Activated gamma-delta T cell (primary cell): ENCODE data around the gene NEMP2.
"Not testable (repeated sequence)": the region's sequence is repeated elsewhere in the genome, so short reads cannot be mapped to it uniquely, and the experiment has no call there.

Experiments used
- DNase-seq: peaks from one replicate; lab custom pipeline; 2025; lab: John Stamatoyannopoulos, UW

Gene NEMP2

DNA sequence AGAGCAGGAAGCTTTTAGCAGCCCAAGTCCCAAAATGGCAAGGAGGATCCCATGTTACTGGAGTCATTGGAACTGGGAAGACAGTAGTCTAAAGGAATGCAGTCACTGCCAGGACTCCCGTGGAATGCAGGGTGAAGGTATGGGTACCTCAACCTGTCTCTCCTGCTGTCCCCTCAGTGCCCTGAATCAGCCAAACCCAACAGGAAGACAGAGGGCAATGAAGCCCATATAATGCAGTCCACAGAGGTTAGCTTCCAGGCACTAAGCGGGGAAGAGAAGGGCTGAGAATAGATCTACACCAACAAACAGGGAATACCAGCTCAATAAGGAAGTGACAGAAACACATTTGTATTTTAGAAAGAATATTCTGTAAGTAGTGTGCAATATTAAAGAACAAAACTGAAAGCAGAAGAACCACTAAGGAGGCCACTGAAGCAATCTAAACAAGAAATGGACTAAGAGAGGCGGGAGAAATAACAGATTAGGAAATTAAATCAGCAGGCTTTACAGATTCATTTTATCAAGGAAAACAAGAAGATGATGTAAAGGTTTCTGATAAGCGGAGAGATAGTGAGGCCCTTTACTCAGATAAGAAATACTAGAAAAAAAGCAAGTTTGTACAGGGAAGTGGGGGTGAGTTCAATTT lies 8.3 kb downstream of the NEMP2 start:
- DNase-seq = no peak

DNA sequence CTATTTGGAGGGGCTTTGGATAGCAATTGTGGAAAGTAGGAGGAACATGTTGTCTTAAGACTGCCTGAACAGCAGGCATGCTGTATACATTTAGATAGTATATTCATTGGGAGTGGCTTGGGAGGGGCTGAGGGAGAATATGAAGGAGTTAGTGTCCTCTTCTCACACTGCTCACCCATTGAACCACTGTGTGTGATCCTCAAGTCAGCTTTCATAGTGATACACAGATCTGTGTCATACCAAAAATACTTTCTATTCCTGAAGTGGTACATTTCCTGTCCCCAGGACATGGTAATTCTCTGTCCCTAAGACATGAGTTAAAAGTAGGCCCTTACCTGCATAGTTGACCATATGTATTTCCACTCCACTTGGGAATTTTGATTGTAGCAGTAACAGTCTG lies 9.6 kb downstream of the NEMP2 start:
- DNase-seq = no peak

DNA sequence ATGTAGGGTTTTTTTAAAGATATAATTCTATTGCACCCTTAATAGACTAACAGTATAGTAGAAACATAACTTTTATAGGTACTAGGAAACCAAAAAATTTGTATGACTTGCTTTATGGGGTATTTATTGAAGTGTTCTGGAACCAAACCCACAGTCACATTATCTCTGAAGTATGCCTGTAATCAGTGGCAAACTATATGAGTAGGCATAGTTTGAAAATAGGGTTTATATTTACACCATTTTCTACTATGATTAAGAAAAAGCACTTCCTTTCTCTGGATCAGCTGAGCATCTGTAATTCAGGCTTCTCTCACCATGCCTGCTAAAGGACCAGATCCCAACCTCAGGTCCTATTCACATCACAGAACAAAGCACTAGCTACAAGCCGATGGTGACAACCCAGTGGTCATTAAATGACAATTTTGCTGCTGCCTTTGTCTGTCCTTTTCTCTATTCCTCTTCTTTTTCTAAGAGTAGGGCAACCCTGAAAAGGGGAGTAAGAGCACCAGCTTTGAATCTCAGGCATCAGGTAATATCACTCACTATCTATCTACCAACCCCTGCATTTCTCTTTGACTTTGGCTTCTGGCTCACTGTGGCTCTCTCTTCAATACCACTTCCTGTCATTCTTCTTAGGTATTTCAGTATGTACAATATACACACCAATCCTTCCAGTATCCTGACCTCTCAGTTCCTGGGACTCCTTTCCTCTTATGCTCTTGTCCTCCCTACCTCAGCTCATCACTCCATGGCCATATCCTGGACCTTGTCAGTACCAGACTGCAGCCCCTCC lies 14.4 kb downstream of the NEMP2 start:
- DNase-seq = no peak

DNA sequence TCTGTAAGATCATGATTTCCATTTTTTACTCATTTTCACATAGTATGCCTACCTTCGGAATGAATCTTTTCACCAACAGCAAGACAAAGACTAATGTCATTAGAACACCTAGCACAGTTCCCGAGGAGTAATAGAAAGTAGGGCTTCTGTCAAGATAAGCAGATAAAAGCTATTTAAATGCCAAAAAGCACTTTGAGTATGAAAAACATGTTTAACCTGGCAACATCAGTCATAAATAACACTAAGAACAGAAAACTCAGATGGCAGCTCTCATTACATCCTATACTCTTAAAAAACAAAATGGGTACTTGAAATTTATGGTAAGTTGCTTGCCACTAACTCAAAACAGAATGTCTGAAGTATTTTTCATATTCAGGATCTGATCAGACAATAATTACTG lies 17.1 kb downstream of the NEMP2 start:
- no peak for DNase-seq

DNA sequence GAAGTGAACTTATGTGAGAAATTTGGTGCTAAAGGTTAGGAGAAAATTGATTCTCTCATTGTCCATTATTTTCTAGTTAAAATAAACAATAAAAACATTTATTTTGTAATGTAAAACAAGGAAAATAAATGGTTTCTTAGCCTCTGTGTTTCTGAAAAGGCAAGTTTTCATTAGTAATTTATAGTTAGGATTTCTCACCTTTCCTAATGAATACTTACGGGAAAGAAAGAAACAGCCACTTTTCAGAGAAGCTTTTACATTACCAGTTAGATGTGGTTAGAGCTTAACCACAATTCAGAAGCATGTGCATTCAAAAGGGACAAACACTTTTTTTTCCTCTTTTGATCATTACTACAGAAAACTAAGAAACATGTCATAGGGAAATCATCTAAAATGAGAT lies 18.8 kb downstream of the NEMP2 start:
- no peak for DNase-seq

DNA sequence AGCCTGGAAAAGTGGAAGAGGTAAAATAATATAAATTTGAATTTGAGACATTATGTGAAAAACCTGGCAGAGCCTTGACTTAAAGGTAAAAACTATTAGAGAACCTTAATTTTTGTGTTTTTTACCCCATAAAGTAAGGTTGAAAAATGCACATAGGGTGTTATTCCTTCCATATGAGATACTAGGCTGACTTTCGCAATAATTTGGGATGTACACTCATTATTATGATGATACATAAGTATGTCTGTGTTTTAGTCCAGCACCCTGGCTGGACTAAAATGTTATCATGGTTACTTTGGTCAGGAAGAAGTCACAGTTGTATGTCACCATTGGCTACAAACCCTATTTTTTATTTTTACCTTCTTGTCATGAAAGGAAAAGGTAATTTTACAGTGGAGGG lies 19.8 kb downstream of the NEMP2 start:
- no peak for DNase-seq

DNA sequence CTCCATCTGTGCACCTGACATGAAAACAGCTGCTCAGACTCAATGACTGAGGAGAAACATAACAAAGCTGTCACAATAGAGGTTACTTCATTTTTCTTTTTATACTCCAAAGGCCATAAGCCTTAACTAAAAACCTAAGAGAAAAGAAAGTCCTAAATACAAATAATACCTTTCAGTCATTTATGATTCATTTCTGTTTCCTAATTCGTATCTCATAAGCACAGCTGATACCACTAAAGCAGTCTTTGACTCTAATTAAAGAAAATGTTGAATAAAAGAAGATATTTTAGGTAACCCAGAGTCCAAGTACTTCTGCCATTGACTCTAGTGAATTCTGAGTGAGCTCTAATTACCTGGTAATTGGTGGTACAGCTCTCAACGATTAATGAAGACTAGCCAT lies 20.6 kb downstream of the NEMP2 start:
- DNase-seq = no peak

DNA sequence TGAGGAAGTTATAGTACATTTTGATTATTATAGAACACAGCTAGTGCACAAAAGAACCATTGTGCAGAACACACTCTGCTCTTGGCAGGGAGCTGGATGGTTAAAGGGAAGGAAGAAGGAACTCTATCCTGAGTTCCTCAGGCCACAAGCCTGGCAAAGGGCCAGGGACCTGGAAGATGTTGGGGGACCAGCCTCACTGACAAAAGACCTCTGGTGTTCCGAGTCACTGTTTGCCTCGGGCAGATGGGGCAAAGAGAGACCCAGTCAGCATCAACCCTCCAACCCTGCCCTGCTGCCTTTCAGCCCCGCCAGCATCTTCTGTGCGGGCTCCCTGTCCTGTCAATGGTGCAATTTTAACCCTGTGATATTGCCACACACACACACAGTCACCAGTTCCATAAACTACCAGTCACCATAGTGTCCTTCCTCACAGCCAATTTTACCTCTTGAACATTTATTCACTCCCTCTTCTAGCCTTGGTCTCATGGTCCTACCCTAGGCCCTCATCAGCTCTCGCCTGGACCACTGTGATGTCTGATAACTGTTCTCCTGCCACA lies 21.9 kb downstream of the NEMP2 start:
- no peak for DNase-seq

DNA sequence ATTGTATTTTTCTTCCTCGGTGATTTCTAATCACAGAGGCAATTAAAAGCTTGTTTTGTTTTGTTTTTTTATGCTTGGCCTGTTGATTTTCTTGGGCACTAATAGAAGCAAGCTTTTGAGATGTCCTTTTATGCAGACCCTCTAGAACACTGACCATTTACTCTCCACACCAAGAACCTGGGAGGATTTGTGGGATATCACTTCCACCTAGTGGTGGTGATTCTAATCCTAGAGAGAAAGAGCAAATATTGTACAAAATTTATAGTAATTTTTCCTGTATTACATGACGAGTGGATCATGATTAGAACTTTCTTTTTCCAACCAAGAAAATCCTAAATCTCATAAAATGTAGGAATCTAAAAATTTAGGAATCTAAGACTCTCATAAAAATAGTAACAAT lies 23.4 kb downstream of the NEMP2 start:
- no peak for DNase-seq

DNA sequence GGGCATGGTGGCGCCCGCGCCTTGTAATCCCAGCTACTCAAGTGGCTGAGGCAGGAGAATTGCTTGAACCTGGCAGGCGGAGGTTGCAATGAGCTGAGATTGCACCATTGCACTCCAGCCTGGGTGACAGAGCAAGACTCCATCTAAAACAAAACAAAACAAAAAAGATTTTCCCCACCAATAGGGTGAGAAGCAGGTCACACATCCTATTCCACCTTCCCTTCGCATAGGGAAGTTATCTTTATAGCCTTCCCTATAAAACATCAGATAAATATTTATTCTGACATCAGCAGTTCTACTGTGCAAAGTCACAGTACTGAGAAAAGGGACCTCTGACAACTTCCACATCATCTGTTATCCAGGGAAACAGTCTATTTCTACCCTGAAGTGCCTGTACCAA lies 24.6 kb downstream of the NEMP2 start:
- not testable (repeated sequence) for DNase-seq

DNA sequence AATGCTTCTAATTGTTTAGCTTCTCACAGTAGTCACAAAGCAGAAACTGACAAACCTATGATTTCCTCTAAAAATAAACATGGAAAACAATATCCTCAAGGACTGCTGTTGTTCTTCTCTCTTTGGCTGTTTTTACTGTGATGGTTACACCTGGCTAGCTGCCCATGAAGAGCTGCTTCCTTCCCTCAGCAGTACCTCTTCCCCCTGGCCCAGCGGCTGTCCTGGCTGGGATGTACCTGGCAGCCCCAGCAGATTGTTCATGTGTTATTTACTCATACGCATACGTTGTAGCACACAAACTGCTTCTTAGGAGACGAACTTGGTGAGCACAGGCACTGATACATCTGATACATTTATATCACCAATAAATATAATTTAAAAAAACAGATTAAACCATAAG lies 27.4 kb downstream of the NEMP2 start:
- DNase-seq = no peak

DNA sequence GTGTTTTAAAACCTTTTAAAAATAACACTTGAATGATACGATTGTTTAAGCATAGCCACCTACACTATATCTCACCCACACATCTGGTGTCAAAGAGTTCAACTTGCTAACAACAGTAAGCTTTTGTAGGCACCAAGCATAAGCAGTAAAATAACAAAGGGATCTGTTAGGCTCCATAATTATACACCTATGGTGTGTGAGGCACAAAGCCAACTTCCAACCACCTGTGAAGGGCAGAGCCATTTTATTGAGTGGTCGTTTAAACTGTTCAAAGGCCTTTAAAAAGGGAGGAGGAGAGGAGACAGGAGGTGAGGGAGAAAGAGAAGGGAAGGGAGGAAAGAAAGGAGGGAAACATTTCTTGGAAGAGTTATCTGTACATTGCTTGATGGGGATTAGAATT lies 27.9 kb downstream of the NEMP2 start:
- DNase-seq = no peak

DNA sequence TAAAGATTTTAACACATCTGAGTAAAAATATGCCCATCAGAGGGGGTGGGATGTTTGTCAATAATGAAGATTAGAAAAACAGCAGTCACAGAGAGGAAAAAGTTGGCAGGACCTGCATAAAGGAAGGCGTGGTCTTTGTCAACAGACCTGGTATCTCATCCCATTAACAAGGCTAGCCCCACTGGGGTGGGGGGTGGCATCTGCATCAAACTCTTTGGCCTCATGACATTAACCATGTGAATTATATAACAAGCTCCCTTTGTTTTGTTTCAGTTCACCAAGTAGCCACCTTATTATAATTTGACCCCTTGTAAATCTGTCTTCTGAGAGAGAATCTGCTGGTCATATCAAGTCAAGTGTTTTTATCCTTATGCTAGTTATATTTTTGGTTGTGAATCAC lies 28.8 kb downstream of the NEMP2 start:
- no peak for DNase-seq

DNA sequence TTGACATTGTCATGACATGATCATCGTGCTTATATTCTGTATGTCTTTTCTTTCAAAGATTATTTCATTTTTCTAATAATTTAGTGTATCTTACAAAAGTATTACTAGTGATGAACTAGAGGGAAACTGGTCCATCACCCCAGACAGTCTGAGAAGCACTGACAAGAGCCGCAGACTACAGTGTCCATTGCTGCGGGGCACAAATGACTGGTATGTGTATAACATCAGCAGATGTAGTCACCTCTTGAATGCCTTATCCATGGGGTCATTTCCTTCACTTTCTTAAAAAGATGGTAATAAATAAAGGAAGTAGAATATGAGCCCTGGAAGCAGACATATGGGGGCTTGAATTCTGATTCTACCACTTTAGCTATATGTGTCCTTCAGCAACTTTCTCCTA lies 29.6 kb downstream of the NEMP2 start:
- DNase-seq = no peak

DNA sequence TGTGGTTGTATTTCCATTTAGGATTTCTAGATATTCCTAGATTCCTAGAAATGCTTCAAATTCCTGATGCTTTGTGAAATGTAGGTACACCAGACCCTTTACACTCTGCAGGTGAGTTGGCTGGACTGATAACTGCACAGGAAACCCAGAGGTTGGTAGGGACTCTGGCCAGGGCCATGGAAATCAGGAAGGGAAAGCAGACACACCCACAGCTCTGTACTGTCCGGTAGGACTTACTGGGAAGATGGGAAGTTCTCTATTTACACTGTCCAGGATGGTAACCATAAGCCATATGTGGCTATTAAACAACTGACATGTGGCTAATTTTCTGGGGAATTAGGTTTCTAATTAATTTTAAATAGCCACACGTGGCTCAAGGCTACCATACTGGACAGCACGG lies 31.4 kb downstream of the NEMP2 start:
- DNase-seq = no peak

DNA sequence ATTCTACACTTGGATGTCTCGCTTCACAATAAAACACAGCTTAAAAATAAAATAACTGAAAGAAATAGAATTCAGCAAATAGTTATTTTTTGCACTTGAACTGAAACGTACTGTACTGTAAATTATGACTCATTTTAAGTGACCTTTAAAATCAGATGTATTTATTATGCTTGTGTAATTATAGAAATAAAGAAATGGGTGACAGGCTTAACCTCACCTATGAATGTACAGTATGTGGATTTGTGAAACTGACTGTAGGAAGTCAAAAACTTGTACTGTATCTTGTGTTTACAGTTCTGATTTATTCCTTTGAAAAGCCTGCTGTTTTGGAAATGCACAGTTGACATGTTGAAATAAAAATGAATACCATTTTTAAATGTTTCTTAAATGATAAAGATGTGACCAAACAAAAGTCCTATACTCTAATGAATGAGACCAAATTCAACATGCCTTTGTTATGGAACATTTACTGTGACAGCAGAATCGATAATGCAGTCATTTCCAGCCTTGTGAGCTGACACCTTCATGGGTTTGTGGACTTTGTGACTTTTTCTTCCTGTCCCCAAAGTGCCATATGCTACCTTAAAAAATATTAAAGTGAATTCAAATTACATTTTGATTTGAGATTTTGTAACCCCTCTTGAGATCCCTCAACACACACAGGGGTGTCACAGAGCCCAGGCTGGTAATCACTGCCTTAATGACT lies 32.7 kb downstream of the NEMP2 start:
- no peak for DNase-seq

DNA sequence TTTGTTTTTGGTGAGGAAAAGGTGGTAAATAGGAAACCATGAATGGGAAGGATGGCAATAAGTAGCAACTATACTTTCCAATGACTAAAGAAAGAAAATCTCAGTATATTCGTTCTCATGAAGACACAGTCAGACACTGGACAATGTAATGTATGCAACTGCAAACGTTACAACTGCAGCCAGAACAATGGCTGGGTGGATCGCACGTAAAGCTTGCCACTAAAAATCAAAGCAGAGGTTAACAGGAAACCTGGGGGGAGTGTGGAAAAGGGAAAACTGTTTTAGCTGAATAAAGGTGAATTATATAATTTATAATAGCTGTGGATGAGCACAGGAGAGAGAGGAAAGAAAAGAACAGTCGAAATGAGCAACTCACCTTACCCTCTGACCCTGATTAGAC lies 33.3 kb downstream of the NEMP2 start:
- no peak for DNase-seq

DNA sequence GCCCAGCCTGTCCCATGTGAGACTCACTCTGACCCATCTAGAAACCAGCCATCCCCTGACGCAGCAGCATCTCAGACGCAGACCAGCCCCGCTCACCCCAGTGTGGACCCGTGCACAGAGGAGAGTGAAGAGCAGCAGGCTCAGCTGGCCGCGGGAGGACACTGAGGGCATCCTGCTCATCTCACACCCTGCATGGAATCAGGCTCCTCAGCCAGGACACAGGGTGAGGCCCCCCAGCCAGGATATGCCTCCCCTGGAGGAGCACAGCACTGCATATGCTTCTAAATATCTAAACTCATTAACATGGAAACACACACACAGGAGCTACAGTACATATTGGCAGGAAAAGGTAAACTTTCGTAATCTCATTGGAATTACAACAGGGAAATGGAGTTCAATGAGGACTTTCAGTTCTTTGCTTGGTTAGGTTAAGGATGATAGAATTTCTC lies 34.4 kb downstream of the NEMP2 start:
- no peak for DNase-seq

DNA sequence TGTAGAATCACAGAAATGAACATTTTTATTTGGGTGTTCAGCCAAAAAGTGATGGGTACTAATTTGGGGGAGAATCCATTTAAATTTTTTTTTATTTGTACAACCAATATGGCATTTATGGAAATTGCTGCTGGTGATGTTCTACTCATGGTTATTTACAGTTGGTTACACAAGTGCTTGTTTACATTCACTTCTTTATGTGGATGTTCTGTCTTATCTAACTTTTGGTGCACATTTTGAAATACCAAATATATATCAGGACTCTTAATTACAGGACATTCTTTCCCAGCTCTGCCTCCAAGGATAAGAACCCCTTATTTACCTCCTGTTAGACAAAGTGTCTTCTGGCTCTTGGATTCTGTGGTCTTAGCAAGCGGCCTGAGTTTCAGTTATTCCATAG lies 35.2 kb downstream of the NEMP2 start:
- DNase-seq = no peak

DNA sequence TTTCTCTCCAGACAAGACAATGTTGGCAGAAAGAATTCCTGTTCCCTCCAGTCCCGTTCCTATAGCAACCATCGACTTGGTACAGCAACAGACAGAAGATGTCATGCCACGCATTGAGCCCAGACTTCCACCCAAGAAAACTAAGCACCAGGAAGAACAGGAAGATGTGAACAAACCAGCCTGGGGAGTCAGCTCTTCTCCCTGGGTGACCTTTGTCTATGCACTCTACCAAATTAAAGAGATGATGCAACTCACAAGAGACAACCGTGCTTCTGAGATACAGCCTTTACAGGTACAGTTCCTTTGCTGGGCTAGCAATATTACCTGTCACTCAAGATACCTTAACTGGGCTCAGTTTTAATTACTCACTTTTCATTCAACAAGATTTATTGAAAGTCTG lies 37.1 kb downstream of the NEMP2 start:
- DNase-seq = no peak

DNA sequence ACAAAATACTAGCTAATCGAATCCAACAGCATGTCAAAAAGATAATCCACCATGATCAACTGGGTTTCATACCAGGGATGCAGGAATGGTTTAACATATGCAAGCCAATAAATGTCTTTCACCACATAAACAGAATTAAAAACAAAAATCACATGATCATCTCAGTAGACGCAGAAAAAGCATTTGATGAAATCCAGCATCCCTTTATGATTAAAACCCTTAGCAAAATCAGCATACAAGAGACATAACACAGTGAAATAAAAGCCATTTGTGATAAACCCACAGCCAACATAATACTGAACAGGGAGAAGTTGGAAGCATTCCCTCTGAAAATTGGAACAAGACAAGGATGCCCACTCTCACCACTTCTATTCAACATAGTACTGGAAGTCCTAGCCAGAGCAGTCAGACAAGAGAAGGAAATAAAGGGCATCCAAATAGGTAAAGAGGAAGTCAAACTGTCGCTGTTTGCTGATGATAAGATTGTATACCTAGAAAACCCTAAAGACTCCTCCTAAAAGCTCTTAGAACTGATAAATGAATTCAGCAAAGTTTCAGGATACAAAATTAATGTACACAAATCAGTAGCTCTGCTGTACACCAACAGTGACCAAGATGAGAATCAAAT lies 39.8 kb downstream of the NEMP2 start:
- DNase-seq = not testable (repeated sequence)

DNA sequence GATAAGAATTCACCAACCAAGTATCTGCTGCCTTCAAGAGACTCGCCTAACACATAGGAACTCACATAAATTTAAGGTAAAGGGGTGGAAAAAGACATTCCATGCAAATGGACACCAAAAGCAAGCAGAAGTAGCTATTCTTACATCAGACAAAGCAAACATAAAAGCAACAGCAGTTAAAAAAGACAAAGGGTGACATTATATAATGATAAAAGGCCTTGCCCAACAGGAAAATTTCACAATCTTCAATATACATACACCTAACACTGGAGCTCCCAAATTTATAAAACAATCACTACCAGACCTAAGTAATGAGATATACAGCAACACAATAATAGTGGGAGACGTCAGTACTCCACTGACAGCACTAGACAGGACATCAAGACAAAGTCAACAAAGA lies 41.4 kb downstream of the NEMP2 start:
- no peak for DNase-seq
